ENCODE measurements around the gene ATP6V0C.

- TF ChIP-seq CTCF (IDR thresholded peaks at IDR 0.05; ENCODE audit: low read depth, low read length, poor library complexity, severe bottlenecking): no peak
- TF ChIP-seq EZH2phosphoT487 (IDR thresholded peaks at IDR 0.05; ENCODE audit: borderline replicate concordance, low read length): no peak
Observed at GRCh38 chr16:2500430-2500917, 13.3 kb upstream of the ATP6V0C start.

Data from DOHH2 (cell line).